HG03095 (cell line): ENCODE data around the gene HOXD11.

Experiments used
- ATAC-seq: cut with Tn5 transposase; IDR thresholded peaks from one replicate; pipeline ENCODE4 v1.9.1; 2021; ENCODE audit warnings: moderate library complexity; ENCODE audit not compliant: unreplicated experiment

Gene HOXD11

DNA sequence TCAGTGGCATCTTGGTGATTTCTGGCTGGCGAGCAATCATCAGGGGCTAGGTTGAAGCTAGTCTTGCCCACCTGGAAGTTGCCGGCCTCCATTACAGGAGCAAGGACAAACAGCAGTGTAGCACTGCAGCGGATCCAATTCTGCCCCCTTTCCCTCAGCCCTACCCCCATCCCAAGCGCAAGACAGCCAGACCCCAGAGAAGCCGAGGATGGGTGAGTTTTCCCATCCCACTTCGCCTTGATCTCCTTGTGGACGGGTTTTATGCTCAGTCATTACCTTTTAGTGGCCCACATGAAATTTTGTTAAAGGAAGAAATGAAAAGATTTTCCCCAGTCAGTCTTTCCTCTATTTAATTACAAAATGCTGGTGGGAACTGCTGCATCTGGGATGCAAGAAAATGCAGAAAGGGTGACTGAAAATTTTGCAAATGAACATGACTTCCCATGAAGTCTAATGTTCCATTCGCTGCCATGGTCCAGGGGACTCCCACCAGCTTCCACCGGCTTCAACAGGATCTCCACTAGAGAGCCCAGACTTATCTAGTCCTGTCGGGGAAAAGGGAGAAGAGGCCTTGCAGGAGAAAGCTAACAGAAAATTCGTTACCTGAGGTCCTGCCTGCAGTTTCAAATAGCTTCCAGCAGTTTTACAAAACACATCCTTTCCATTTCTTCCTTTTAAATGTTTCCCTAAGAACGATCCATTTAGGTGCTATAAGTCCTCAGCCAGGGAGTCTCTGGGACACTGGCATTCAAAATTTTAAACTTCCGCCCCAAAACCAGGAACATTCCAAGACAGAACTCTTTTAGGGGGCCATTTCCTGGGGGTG is 13.5 kb downstream of the HOXD11 start:
- no peak for ATAC-seq

DNA sequence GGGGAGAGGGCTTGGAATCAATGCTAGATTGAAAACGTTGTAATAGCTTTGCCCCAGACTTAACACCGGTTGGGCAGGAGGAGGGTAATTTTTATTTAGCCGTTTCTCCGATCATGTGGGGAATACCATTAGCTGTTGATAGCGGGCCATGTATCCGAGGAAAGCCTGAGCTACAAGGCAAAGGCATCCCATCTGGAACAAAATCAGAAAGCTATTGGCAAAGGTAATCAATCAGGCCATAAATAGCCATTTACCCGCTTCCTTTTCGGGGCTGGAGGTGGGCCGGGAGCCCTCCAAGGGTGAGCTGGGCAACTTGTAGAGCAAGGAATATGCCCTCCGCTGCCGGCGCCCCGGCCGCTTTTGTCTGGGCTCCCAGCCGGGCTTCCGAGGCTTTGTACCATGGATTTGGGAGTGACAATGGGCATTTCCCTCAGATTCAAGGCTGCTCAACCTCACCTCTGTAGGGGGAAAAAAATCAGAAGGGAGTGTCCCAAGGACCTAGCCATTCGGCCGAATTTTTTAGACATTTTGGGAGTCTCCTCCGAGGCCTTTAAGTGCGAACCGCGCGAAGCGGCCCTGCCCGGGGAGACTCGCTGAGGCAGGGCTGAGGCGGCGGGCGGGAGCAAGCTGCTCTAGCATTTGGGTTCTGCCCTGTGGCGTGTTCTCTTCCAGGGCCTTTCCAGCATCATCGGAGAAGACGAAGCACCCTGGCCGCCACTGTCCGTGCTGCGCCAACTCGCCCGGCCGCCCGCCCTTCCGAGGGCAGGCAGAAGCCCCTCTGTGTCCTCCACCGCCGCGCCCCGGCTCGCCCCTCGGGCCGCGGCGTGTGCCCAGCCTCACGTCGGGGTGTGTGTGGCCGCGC is 14.3 kb downstream of the HOXD11 start:
- no peak for ATAC-seq

DNA sequence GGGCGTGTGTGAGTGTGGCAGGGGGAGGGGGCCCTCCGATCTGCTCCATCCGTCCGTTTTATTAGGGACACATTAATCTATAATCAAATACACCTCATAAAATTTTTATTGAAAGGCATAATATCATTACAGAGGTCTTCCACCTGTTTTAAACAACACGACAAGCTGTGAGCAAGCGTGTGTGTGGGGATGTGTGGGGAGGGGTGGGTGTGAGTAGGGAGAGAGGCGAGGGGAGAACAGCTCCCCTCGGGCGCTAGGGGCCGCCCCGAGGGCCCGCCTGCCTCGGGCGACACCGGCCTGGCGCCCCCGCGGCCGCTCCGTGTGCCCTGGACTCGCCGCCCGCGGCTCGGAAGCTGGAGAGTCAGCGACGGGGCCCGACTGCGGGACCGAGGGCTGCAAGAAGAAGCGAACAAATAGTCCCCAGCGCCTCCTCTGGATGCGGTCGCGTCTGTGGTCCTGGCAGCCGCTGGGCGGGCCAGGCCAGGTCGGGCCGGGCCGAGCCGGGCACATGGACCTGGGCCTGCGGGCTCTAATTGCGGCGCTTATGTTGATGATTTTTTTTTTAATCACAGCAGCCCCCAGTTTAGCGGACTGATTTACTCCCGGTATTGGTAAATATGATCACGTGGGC is 15.1 kb downstream of the HOXD11 start:
- ATAC-seq, result no peak

DNA sequence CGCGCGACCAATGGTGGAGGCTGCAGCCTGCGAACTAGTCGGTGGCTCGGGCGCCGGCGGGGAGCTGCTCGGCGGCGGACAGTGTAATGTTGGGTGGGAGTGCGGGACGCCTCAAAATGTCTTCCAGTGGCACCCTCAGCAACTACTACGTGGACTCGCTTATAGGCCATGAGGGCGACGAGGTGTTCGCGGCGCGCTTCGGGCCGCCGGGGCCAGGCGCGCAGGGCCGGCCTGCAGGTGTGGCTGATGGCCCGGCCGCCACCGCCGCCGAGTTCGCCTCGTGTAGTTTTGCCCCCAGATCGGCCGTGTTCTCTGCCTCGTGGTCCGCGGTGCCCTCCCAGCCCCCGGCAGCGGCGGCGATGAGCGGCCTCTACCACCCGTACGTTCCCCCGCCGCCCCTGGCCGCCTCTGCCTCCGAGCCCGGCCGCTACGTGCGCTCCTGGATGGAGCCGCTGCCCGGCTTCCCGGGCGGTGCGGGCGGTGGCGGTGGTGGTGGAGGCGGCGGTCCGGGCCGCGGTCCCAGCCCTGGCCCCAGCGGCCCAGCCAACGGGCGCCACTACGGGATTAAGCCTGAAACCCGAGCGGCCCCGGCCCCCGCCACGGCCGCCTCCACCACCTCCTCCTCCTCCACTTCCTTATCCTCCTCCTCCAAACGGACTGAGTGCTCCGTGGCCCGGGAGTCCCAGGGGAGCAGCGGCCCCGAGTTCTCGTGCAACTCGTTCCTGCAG is 15.8 kb downstream of the HOXD11 start, which contains the start of gene HOXD9:
Gene HOXD9 (plus strand): TSS at position 37 of the 728 bp plus-strand sequence. CDS start 50 bp downstream, at position 87.
- no peak for ATAC-seq

DNA sequence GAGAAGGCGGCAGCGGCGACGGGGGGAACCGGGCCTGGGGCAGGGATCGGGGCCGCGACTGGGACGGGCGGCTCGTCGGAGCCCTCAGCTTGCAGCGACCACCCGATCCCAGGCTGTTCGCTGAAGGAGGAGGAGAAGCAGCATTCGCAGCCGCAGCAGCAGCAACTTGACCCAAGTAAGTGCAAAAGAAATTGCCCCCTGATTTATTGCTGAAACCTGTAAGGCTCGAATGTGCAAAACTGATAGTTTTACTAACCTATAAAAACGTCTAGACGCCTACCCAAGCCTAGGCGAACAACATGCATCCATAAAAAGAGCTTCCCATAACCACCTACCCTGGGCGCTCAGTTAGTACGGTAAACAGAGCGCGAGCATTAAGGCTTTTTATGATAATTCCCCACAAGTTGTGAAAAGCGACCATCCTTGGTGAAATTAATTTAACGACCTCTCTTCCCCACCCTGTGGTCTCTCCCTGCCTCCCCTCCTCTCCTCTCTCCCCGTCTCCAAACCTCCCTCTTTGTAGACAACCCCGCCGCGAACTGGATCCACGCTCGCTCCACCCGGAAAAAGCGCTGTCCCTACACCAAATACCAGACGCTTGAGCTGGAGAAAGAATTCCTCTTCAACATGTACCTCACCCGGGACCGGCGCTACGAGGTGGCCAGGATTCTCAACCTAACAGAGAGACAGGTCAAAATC is 16.5 kb downstream of the HOXD11 start:
- ATAC-seq, result no peak

DNA sequence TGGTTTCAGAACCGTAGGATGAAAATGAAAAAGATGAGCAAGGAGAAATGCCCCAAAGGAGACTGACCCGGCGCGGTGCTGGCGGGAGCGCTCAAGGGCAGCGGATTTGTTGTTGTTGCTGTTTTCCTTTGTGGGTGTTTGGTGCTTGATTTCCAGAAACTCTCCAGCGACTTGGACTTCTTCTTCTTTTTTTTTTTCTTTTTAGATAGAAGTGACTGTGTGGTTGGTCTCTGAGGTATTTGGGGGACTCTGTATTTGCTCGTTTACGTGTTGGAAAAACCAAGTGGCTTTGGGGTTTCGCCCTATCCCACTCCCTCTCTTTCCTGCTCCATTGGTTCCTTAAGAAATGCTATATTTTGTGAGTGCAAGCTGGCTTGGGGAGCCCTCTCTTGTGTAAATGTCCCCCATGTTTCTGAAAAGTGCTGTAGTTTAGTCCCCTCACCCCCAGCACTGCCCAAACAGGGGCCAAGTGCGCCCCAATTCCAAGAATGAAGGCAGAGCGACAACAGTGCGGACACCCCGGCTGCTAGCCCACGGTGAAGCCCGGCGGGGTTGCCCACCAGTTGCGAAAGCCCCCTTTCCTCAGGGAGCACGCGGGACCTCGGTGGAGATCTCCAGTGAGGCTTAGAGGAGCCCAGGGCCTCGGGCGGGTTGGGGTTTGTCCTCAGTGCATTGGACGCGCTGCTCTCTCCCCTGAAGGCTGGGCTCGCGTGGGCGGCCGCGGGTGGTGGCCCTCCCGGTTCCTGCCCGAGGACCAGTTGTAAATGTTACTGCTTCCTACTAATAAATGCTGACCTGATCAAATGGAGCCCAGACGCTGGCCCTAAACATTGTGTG is 17.2 kb downstream of the HOXD11 start:
- no peak for ATAC-seq

DNA sequence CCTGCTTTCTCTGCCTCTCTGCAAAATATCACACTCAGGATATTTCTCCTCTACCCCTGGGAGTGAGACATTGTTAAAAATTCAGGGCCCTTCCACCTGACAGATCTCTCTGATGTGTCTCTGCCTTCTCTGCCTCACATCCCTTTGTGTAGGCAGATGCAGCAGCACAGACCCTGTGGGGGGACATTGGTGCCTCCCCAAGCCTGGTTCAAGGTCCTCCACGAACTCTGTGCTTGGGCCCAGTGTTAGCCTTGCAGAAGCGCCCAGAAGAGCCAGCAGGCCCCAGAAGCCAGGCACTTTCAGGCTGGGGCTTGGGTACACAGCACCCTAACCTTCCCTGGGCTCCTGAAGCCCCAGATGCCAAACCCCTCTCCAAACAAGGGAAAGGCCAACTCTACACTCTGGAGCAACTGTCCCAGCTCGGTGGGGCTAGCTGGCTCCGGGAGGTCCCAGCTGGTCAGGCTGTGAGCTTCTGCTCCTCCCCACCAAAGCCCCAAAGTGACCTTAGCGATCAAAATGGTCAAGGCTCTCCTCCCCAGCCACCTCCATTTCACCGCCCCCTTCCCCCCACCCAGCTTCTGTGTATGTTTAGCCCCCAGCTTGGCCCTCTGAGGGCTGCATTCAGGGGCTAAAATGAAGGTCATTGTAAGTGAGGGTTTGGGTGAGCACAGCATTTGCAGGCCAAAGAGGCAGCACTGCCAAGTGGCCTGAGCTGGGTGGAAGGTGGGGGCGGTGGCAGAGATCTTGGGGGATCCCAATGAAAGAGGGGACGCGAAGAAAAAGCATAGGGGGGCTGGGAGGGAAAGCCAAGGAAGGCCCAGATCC is 18.1 kb downstream of the HOXD11 start:
- no peak for ATAC-seq

DNA sequence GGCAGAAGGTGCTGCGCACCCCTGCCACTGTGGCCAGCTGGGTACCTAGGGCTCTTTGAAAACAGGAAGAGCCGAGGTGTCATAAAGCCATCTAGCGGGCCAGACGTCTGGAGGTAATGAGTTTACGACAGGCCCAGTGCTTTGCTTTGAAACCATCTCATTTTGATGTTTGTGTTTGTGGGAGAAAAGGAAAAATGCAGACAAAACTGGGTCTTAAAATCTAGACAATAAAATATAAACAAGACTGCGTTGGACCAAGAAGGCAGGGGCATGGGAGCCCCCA is 18.6 kb downstream of the HOXD11 start:
- ATAC-seq, result no peak

DNA sequence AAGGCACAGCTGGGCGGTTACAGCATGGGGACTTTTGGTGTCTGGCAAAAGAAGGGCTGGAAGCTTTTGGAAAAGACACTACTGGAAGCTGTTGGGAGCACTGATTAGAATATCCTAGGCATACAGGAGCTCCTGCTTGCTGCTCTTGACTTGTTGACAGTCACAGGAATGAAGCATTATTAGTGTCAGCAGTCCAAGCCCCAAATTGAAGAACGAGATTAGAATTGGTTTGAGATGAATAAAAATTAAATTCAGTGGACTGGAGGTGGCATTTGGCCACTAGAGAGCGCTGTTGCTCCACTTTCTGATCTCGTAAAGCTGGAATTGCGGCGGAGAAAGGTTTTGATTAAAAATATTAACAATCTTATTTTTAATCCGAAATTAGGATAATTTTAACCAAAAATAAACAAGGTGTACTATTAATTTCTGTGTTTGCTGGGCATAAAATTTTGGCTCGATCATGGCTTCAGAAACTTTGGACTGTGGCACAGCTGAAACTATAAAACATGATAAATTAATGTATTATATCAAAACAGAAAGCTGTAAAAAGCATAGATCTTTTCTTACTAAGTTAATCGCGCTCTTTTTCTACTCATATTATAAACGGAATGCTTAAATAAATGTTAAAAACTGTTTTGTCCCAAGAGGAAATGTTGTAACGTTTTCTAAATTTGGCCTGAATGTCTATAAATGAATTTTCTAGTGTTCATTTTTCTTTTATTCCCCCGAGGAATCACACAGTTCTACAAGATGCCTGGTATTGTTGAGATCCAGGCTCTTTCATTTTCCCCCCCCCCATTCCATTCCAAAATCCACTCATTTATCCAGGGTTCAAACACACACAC is 20.1 kb downstream of the HOXD11 start:
- ATAC-seq, result no peak

DNA sequence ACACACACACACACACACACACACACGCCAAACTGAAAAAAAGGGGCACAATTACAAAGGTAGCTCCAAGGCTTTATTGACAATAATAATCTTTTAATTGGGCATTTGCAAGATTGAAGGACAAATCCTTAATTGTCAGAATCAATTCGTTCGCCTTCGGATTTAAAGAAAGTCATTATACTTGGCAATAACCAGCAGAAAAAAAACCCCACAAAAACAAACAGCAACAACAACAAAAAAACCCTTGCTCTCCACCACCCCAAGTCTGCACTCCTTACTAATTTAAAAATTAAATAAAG is 20.6 kb downstream of the HOXD11 start:
- no peak for ATAC-seq

DNA sequence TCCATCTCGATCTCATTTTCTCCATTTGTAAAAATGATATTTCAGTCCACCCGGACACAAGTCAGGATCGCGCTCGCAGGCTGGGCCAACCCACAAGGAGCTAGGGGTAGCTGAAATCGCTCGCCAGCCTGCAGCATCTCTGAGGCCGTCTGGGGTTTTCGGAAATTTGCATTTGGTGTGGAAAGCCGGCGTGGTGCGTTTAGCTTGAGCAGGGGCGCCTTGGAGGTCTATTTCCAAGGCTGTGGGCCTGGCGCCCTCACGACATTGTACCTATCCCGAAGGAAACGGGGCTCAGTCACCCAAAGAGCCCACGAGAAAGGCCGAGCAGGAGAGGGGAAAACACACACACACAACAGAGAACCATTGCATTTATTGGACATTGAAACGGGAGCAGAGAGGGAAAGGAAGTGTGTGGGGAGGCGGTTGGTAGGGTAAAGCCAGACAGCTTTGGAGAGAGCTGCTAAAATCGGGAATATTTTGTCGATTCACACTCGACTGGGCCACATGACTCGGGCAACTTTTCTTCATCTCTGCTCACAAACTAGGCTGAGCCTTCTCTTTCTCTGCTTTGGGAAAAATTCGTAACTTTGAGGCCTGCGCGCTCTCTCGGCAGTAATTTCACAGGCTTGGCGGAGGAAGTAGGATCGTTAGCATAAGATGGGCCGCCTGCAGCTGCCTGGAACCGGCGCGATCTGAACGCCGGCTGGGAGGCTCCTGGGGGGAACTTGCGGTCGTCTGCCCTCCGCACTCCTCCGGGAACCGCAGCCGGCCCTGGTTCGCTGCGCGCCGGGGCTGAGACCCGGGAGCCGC is 21.3 kb downstream of the HOXD11 start:
- ATAC-seq, result no peak

DNA sequence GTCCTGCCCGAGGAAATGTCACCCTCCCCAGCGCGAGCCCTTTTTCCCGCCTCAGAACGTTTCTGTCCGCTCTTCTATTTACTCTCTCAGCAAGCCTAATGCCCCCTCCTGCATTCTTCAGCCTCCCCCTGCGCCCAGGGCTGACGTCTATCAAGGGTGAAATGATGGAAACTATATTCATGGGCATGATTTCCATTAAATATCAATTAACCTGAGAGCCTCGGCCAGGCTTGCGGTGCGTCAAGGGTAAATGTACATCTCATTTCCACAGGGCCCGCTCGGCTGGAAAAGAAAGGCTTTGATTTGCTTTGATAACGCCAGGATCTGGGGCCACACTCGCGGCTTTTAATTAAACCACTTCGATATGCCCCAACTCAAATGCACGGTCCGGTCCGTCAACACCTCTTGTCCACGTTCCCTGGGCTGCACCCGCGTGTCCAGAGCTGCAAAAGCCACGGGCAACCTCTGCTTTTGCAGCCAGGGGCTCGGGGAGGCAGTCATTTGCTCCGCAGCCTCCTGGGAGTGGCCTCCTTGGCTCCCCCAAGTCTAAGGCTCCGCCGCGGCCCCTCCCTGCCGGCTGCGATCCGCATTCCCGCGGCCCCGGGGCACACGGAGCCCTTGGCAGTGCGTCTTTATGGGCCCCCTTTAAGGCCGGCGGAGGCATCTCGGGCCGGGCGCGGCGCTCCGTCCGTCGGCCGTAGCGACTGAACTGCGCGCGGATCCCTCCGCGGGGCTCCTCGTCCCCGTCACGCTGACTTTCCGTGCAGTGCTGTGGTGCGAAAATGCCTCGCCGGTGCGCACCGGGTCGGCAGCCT is 22.1 kb downstream of the HOXD11 start, which contains the start of gene HOXD8:
Gene HOXD8 (plus strand): TSS at position 724 of the 815 bp plus-strand sequence. CDS start 662 bp downstream, outside the sequence.
- no peak for ATAC-seq

DNA sequence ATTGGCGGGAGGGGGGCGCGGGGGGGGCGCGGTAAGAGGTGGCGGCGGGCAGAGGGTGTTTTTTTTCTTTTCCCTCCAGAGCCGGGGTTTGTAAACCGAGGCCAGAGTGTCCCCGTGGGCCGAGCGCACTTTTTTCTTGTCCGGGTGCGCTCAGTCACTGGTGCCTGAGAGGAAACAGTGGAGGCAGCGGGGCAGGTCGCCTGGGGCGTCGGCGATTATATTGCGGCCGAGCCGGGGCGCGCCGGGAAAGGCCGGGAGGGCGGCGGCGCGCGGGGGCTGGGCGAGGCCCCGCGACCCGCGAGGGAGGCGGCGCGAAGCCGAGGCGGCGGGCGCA is 22.7 kb downstream of the HOXD11 start:
- no peak for ATAC-seq

DNA sequence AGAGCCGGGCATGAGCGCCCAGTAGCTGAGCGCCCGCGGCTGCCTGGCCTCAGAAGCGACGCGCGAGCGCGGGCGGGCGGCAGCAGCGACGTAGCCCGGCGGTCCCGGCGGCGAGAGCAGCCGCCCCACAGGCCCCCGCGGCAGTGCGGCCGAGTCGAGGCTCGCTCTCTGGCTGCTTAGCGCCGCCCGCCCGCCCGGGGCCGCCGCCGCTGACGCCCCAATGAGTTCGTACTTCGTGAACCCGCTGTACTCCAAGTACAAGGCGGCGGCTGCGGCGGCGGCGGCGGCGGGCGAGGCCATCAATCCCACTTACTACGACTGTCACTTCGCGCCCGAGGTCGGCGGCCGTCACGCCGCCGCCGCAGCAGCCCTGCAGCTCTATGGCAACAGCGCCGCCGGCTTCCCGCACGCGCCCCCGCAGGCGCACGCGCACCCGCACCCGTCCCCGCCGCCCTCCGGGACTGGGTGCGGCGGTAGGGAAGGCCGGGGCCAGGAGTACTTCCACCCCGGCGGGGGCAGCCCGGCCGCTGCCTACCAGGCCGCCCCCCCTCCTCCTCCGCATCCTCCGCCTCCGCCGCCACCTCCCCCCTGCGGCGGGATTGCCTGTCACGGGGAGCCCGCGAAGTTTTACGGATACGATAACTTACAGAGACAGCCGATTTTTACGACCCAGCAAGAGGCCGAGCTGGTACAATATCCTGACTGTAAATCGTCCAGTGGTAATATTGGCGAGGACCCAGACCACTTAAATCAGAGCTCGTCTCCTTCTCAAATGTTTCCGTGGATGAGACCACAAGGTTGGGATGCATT is 23.3 kb downstream of the HOXD11 start:
- no peak for ATAC-seq
